Cortex of kidney (tissue), 1 donor: ENCODE results near the gene GGT5.
"Not testable (repeated sequence)": the region's sequence is repeated elsewhere in the genome, so short reads cannot be mapped to it uniquely, and the experiment has no call there.

Experiments
- DNase-seq: peaks from one replicate; lab custom pipeline; 2025; lab: John Stamatoyannopoulos, UW

Gene GGT5

DNA sequence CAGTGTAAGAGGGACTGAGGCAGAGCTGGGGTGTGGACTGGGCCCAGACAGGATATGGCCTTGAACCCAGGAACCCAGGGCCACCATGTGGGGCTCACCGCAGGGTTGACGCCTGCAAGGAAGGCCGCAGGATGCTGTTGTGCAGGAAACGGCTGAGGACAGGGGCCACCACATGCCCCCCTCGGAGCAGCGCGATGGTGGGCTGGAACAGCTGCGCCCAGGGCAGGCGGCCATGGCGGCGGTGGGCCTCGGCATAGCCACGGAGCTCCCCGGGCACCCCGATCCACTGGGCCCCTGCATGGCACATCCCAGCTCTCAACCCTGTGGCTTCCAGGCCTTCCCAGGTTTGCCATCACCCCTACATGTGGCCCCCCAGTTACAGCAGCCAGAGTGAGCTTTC is 12.2 kb downstream of the GGT5 start:
- DNase-seq: no peak

- no peak for DNase-seq
Measured at GRCh38 chr22:24232124-24232523, 12.8 kb downstream of the GGT5 start.

DNA sequence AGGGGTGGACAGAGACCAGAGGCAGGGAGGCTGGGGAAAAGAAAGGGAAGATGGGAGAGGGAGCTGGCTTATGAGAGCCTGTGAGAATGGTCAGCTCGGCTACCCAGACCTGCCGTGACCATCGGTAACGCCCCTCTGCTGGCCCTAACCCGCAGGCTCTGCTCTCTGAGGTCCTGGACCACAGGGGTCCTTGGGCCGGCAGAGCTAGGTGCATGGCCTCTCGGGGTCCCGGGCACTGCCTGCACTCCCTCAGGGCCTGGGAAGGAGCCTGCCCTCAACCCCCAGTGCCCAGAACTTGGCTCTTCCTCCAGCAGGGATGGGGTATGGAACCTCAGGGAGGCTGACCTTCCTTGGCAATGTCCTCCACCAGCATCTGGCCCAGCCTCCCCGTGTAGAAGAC is 13.2 kb downstream of the GGT5 start:
- no peak for DNase-seq

DNA sequence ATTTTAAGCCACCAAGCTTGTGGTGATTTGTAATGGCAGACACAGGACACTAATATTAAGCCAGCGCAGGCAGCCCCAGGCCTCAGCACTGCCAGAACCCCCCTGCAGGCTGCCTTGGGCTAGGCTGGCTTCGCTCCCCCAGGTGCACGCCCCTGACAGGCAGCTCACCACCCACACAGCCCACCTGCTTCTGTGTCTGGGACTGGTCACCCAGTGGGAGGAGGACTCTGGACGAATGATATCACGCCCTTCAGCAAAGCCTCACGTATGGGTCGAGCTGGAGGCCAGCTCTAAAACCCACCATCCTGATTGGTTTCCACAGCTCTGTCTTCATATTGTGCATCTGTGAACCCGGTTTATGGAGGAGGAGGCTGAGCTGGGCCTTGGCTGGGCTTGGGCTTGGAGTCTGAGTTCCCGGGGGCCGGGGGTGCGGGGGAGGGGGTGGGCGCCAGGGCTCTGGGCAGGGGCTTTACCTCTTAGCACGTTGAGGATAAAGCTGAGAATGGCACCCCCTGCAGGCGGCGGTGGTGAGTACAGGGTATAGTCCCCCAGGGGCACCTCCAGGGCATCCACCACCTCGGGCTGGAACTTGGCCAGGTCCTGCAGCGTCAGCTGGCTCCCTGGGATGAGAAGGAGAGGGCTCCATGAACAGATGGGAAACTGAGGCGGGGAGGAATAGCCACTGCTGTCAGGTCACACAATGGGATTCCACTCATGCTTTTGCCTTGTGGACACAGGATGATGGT is 13.8 kb downstream of the GGT5 start:
- DNase-seq: no peak

GRCh38 chr22:24225951-24226350 is 18.9 kb downstream of the GGT5 start:
- no peak for DNase-seq

DNA sequence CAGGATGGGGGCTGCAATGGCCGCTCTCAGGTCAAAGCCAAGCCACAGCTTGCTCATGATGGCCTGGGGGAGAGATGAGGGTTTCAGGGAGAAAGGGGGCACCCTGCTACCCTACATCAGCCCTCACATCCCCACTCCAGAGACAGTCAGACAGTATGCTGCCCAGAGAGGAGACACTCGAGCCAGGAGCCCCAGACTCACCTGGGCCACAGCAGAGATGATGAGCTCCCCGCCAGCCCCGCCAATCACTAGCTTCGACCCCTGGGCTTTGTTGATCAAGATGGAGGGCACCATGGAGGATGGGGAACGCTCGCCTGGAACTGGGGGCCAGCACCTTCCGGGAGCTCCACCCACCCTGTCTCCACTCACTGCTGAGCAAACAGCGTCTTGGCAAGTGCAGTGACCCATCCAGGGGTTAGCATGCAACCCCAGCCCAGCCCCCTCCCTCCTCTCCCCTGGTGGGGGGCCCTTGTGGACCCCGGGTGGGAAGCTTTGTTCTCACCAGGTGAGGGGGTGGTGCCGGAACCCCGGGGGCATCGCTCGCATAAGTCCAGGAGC is 19.8 kb downstream of the GGT5 start:
- DNase-seq: no peak

- no peak for DNase-seq
Measured at GRCh38 chr22:24224468-24224867, 20.4 kb downstream of the GGT5 start.

DNA sequence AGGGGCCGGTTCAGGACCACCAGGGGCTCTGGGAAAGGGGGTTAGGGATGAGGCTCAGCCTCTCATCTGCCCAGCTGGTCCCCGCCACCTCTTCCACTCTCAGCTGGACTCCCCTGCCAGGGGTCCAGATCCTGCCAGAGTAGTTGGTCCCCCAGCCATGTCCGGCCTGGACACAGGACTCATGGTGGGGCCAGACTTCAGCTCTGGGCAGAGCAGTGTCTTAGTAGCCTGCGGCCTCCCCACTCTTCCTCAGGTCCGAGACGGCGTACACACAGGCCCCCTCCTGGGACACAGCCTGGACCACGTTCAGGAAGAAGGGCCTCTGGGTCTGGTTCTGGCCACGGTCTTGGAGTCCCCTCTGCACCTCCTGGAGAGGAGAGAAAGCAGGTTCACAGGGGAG is 25.1 kb downstream of the GGT5 start:
- DNase-seq: no peak

DNA sequence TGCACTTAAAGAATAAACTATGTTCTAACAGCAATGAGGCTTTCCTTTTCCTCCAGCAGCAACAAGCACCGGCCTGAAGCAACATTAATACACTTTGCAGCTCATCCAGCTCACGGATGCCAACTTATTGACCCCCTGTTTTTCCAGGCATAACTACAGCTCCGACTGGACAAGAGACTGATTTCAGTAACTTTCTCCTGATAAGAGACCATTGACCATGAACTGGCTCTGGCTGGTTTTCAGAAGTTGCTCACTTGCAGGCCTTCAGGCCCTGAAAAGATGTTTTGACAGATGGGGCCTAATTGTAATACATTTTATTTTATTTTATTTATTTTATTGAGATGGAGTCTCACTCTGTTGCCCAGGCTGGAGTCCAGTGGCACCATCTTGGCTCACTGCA is 27.5 kb downstream of the GGT5 start:
- no peak for DNase-seq

- no peak for DNase-seq
Measured at GRCh38 chr22:24216541-24217209, 28.2 kb downstream of the GGT5 start.

DNA sequence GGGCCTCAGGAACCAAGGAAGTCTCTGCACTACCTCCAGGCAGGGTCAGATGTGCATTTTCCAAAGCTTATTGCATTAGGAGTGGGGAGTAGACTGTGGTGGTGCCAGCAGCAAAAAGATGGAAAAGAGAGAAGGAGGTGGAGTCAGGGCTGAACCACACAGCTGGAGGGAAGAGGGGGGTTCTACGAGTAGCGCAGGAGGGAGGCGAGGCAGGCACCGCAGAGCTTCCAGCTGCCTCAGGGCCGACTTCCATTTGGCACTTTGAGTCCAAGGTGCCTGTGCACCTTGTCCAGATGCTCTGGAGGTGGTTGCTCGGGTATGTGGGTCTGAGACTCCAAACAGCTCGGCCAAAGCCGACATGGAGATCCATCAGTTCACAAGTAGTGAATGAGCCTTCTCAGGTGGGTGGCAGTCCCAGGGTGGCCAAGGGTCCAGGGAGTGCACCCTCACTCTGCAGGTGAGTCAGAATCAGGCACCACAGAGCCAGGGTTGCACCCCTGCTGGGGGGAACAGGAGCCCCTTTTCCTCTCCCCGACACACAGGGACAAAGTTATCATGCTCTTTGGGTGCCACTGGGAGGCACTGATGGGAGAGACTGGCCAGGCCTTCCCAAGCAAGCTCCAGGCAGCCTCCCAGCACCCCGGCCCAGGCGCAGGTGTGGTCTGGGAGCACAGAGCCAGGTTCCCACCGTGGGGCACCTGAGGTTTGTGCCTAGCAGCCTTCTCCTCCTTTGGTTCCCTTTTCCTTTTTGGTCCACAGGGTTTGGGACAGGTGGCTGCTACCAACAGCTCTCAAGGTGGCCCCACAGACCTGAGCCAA is 30.2 kb downstream of the GGT5 start:
- DNase-seq: no peak

DNA sequence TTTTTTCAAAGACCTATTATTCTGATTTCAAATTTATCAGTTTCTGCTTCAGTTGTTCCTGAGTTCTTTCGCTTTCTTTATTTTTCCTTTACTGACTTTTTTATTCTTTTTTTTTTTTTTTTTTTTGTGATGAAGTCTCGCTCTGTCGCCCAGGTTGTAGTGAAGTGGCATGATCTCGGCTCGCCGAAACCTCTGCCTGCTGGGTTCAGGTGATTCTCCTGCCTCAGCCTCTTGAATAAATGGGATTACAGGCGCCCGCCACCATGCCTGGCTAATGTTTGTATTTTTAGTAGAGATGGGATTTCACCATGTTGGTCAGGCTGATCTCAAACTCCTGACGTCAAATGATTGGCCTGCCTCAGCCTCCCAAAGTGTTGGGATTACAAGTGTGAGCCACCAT is 31.8 kb downstream of the GGT5 start:
- not testable (repeated sequence) for DNase-seq

GRCh38 chr22:24211716-24212115 is 33.2 kb downstream of the GGT5 start:
- DNase-seq: not testable (repeated sequence)

GRCh38 chr22:24210409-24210808 is 34.5 kb downstream of the GGT5 start:
- DNase-seq: not testable (repeated sequence)

- DNase-seq: no peak
Measured at GRCh38 chr22:24209687-24210086, 35.2 kb downstream of the GGT5 start.

DNA sequence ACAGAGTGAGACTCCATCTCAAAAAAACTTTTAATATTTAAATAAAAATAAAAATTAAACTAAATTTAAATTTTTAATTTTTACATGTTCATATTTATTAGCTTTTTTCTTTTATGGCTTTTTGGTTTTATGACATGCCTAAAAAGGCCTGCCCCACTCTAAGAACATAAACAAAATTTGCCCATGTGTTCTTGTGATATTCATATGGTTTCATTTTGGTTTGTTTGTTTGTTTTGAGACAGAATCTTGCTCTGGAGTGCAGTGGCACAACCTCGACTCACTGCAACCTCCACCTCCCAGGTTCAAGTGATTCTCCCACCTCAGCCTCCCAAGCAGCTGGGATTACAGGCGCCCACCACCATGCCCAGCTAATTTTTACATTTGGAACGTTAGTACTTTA is 35.9 kb downstream of the GGT5 start:
- DNase-seq: no peak

DNA sequence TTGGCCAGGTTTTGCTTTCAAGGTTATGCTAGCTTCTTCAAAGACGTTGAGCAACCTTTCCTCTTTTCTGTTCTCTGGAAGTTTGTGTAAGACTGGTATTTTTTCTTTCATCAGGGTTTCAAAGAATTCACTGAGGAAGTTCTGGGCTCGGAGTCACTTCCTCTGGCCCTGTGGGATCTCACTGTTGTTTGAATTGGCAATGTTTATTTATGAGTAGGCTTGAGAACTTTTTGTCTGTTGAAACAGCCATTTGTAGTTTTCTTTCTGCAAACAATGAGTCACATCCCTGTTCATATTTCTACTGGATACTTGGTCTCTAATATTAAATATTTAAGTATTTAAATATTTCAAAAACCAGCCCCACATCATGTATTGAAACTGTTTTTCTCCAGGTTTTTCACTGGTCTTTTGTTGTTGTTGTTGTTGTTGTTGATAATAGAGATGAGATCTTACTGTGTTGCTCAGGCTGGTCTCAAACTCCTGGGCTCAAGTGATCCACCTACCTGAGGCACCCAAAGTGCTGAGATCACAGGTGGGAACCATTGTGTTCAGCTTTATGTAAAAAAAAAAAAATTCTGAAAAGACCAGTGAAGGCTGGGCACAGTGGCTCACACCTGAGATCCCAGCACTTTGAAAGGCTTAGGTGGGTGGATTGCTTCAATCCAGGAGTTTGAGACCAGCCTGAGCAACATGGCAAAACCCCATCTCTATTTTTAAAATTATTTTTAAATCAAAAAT is 36.7 kb downstream of the GGT5 start:
- no peak for DNase-seq

- DNase-seq: no peak
Measured at GRCh38 chr22:24207264-24208011, 37.4 kb downstream of the GGT5 start.

- not testable (repeated sequence) for DNase-seq
Measured at GRCh38 chr22:24206460-24207263, 38.2 kb downstream of the GGT5 start.
